ENCODE data around the gene ARPP21. TPM values are rescaled to one million over a fixed set of nuclear protein-coding genes. Genes with fewer than 3 reads are reported as not detected.
A peak's percentile ranks its signal among the peaks of the same experiment; 100 is the strongest.

ARPP21 gene
- polyA plus RNA-seq (2012; ENCODE audit: insufficient read depth, insufficient read length, low read depth) = not detected

- H3K27me3 ChIP-seq = peaks cover 41% of the 10 kb centered on the region
- no peaks in the 10 kb centered on the region for H3K9me3 ChIP-seq
- peak within 1 kb of the TSS; percentile 35; the same call in 1 of the 2 replicates for H3K4me3 ChIP-seq (ENCODE audit: low read depth, low read length)
- no peak for TF ChIP-seq CTCF (IDR thresholded peaks at IDR 0.05; ENCODE audit: low read depth, low read length)
- H3K4me1 ChIP-seq = no peaks in the 10 kb centered on the region
- H3K36me3 ChIP-seq = no peaks in the 10 kb centered on the region
- peak; percentile 5 for DNase-seq
Measured at GRCh38 chr3:35639254-35640186, at the start of gene ARPP21. Gene ARPP21, plus strand, starts transcription at chr3:35639525. Its CDS starts 42,227 bp downstream, at chr3:35681752.

GRCh38 chr3:35592589-35593295 lies 46.6 kb upstream of the ARPP21 start:
- Histone ChIP-seq H3K36me3 (no peaks in the 10 kb centered on the region), H3K27me3 (no peaks in the 10 kb centered on the region), H3K9me3 (no peaks in the 10 kb centered on the region), H3K4me3 (ENCODE audit: low read depth, low read length) (no peak overlapping the region), H3K4me1 (no peaks in the 10 kb centered on the region)
- DNase-seq = no peak
- TF ChIP-seq CTCF (IDR thresholded peaks at IDR 0.05; ENCODE audit: low read depth, low read length) = no peak

GRCh38 chr3:35594739-35595138 lies 44.6 kb upstream of the ARPP21 start:
- no peak for TF ChIP-seq CTCF (IDR thresholded peaks at IDR 0.05; ENCODE audit: low read depth, low read length)
- Histone ChIP-seq H3K36me3 (no peaks in the 10 kb centered on the region), H3K27me3 (no peaks in the 10 kb centered on the region), H3K9me3 (no peaks in the 10 kb centered on the region), H3K4me3 (ENCODE audit: low read depth, low read length) (no peak overlapping the region), H3K4me1 (no peaks in the 10 kb centered on the region)
- DNase-seq = no peak

- no peak for DNase-seq
- TF ChIP-seq CTCF (IDR thresholded peaks at IDR 0.05; ENCODE audit: low read depth, low read length) = no peak
- H3K27me3 ChIP-seq = no peaks in the 10 kb centered on the region
- H3K4me1 ChIP-seq = no peaks in the 10 kb centered on the region
- no peak overlapping the region for H3K4me3 ChIP-seq (ENCODE audit: low read depth, low read length)
- H3K9me3 ChIP-seq = no peaks in the 10 kb centered on the region
- H3K36me3 ChIP-seq = no peaks in the 10 kb centered on the region
Measured at GRCh38 chr3:35596335-35596995, 42.9 kb upstream of the ARPP21 start.

- H3K36me3 ChIP-seq = no peaks in the 10 kb centered on the region
- no peak for TF ChIP-seq CTCF (IDR thresholded peaks at IDR 0.05; ENCODE audit: low read depth, low read length)
Measured at GRCh38 chr3:35597490-35597889, 41.8 kb upstream of the ARPP21 start.

More at GRCh38 chr3:35597490-35597889, 41.8 kb upstream of the ARPP21 start:
- H3K4me1 ChIP-seq = no peaks in the 10 kb centered on the region
- no peaks in the 10 kb centered on the region for H3K9me3 ChIP-seq
- DNase-seq = no peak
- H3K4me3 ChIP-seq (ENCODE audit: low read depth, low read length) = no peak overlapping the region
- H3K27me3 ChIP-seq = no peaks in the 10 kb centered on the region
